ENCODE results near the gene ZNF407. TPM values are rescaled to one million over a fixed set of nuclear protein-coding genes. Genes with fewer than 3 reads are reported as not detected.

Gene ZNF407
- total and polyA plus RNA-seq, 2 of the 13 experiments (the other 11 are each of a cell fraction or from before 2014, with no cell fraction given), result 2.3 to 8.7 TPM

DNA sequence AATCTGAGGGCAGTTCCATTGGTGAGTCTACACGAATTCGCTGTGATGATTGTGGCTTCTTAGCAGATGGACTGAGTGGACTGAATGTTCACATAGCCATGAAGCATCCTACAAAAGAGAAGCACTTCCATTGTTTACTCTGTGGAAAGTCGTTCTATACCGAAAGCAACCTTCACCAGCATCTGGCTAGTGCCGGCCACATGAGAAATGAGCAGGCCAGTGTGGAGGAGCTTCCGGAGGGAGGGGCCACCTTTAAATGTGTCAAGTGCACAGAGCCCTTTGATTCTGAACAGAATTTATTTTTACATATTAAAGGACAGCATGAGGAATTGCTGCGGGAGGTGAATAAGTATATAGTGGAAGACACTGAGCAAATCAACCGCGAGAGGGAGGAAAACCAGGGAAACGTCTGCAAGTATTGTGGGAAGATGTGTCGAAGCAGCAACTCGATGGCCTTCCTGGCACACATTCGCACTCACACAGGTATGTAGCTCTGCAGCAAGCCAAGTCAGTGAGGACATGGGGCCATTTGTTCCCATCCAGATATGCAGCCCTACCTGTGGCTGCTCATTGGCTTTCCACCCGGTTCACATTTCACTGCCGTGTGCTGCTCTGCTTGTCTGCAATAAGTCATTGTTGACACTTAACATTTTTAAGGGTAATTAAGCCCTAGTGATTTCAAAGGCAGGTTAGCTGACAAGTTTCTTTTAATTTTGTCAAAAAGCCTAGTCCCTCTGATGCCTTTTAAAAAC lies 37.7 kb downstream of the ZNF407 start (continued):
- TF ChIP-seq ZSCAN9 (CRISPR knock-in tag; IDR thresholded peaks at IDR 0.05; ENCODE audit: borderline replicate concordance), result no peak
- TF ChIP-seq, protein P1, sequence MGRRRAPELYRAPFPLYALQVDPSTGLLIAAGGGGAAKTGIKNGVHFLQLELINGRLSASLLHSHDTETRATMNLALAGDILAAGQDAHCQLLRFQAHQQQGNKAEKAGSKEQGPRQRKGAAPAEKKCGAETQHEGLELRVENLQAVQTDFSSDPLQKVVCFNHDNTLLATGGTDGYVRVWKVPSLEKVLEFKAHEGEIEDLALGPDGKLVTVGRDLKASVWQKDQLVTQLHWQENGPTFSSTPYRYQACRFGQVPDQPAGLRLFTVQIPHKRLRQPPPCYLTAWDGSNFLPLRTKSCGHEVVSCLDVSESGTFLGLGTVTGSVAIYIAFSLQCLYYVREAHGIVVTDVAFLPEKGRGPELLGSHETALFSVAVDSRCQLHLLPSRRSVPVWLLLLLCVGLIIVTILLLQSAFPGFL (CRISPR knock-in tag; IDR thresholded peaks at IDR 0.05), result no peak
- TF ChIP-seq HOXA3 (CRISPR knock-in tag; IDR thresholded peaks at IDR 0.05), result no peak
- TF ChIP-seq, protein P2, sequence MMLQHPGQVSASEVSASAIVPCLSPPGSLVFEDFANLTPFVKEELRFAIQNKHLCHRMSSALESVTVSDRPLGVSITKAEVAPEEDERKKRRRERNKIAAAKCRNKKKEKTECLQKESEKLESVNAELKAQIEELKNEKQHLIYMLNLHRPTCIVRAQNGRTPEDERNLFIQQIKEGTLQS (CRISPR knock-in tag; IDR thresholded peaks at IDR 0.05), result no peak
- TF ChIP-seq, protein P3, sequence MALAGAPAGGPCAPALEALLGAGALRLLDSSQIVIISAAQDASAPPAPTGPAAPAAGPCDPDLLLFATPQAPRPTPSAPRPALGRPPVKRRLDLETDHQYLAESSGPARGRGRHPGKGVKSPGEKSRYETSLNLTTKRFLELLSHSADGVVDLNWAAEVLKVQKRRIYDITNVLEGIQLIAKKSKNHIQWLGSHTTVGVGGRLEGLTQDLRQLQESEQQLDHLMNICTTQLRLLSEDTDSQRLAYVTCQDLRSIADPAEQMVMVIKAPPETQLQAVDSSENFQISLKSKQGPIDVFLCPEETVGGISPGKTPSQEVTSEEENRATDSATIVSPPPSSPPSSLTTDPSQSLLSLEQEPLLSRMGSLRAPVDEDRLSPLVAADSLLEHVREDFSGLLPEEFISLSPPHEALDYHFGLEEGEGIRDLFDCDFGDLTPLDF (CRISPR knock-in tag; IDR thresholded peaks at IDR 0.05), result no peak
- no peak for TF ChIP-seq ZNF432 (CRISPR knock-in tag; IDR thresholded peaks at IDR 0.05; ENCODE audit: borderline replicate concordance)
- TF ChIP-seq ZNF557 (CRISPR knock-in tag; IDR thresholded peaks at IDR 0.05), result no peak

DNA sequence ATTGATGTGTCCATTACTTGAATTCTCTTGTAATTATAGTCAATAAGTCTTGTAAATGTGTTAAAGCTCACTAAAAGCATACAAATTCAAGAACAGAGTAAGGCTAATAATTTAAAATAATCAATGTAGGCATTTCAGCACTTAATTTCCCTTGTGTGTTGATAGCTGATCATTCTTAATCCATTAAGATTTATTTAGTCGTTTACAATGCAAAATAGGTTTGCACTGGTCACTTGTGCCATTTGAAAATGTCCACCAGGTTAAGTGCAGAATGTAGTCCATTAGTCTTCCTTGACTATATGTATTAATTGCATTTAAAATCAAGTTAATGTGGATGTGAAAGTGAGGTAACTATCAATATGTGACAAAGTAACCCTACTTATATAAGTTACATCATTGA lies 39.4 kb downstream of the ZNF407 start:
- Histone ChIP-seq H3K36me3 (replicated peaks in 1 of 2; ENCODE audit: control insufficient read depth in 1 of 2, insufficient read depth in 2 of 2, low read length in 2 of 2) (peaks cover 6 to 12% of the 10 kb centered on the region in 2 experiments), H3K4me3 (replicated peaks in 1 of 3; ENCODE audit: insufficient read depth in 1 of 3, low read depth in 2 of 3, low read length in 3 of 3) (no peak overlapping the region), H3K4me2 (ENCODE audit: low read depth, low read length) (no peak overlapping the region), H3K4me1 (ENCODE audit: insufficient read depth, low read length) (no peaks in the 10 kb centered on the region), H4K20me1 (ENCODE audit: insufficient read depth, low read length) (no peaks in the 10 kb centered on the region), H3K9ac (ENCODE audit: insufficient read depth, low read depth, low read length) (no peak overlapping the region), H3K27ac (ENCODE audit: extremely low read length, insufficient read depth, low read length) (no peak overlapping the region), H3K79me2 (ENCODE audit: insufficient read depth, low read length) (no peaks in the 10 kb centered on the region), H2AFZ (ENCODE audit: low read length) (no peak overlapping the region), H3K9me3 (ENCODE audit: low read length) (no peaks in the 10 kb centered on the region), H3K27me3 (ENCODE audit: control insufficient read depth in 1 of 2, insufficient read depth in 2 of 2, low read length in 2 of 2) (no peaks in the 10 kb centered on the region)
- no TSS peak for BruUV-seq (replicated peaks)
- no peak for DNase-seq (ENCODE audit: low spot score)
- TF ChIP-seq RCOR2 (CRISPR knock-in tag; IDR thresholded peaks at IDR 0.05) (no peak), EZH2 (conservative IDR thresholded peaks at IDR 0.05; ENCODE audit: low read depth, low read length) (no peak), ZFP36 (IDR thresholded peaks at IDR 0.05; ENCODE audit: borderline replicate concordance, low read depth, low read length, partially characterized antibody) (no peak), ZNF253 (CRISPR knock-in tag; IDR thresholded peaks at IDR 0.05; ENCODE audit: borderline replicate concordance) (no peak), IKZF4 (CRISPR knock-in tag; IDR thresholded peaks at IDR 0.05; ENCODE audit: borderline replicate concordance, low read depth, not compliant biosample characterization) (no peak)
- 92% methylated on average over 1 of the region's 1 CpG for WGBS (ENCODE audit: low lambda C conversion rate)
- FAIRE-seq, result no peak
- ChIA-PET CTCF (ENCODE audit: low intra/inter-chr PET ratio, low total read pairs) (no interaction called here), POLR2A (no interaction called here)
- no peak for ATAC-seq
- intact Hi-C loops (cut with micrococcal nuclease; ENCODE audit: unreplicated experiment), result no loop called here
- in situ Hi-C loops (cut with HindIII; ENCODE audit: extremely low pct_ligation_motif_present, low pct_unique_long_range_greater_than_20kb), result no loop called here
